ENCODE results near the gene RIBC2. TPM values are rescaled to one million over a fixed set of nuclear protein-coding genes. Genes with fewer than 3 reads are reported as not detected.

RIBC2 gene
- total RNA-seq, 1 donor from 2014 or later: 8.8 TPM

- no peaks in the 10 kb centered on the region for H3K9me3 Mint-ChIP-seq
- H3K27ac Mint-ChIP-seq: no peak overlapping the region
- no peak overlapping the region for H3K4me3 Mint-ChIP-seq
- TF ChIP-seq, protein P1, sequence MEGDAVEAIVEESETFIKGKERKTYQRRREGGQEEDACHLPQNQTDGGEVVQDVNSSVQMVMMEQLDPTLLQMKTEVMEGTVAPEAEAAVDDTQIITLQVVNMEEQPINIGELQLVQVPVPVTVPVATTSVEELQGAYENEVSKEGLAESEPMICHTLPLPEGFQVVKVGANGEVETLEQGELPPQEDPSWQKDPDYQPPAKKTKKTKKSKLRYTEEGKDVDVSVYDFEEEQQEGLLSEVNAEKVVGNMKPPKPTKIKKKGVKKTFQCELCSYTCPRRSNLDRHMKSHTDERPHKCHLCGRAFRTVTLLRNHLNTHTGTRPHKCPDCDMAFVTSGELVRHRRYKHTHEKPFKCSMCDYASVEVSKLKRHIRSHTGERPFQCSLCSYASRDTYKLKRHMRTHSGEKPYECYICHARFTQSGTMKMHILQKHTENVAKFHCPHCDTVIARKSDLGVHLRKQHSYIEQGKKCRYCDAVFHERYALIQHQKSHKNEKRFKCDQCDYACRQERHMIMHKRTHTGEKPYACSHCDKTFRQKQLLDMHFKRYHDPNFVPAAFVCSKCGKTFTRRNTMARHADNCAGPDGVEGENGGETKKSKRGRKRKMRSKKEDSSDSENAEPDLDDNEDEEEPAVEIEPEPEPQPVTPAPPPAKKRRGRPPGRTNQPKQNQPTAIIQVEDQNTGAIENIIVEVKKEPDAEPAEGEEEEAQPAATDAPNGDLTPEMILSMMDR (conservative IDR thresholded peaks at IDR 0.05): no peak
- no peaks in the 10 kb centered on the region for H3K36me3 Mint-ChIP-seq
- no peaks in the 10 kb centered on the region for H3K4me1 Mint-ChIP-seq (ENCODE audit: unreplicated experiment)
- H3K27me3 Mint-ChIP-seq: no peaks in the 10 kb centered on the region
- DNase-seq (ENCODE audit: extremely low spot score, unreplicated experiment): no peak
Observed at GRCh38 chr22:45389546-45389945, 23.9 kb upstream of the RIBC2 start.

DNA sequence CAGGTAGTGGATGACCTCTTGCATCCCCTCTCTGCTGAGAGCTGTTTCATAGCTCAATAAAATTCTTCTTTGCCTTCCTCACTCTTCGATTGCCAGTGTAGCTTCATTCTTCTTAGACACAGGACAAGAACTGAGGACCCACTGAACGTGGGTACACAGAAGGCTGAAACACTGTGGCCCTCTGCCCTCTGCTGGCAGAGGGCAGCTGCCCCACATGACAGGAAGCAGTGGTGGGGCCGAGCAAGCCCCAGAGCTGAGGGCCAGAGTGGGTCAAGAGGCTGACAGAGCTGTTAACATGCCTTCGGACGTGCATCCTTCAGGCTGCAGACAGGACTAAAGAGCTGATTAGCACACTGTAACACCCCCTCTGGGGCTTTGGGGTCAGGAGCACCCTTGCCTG, 15.7 kb upstream of the RIBC2 start:
- Mint-ChIP-seq H3K27me3 (no peaks in the 10 kb centered on the region), H3K9me3 (no peaks in the 10 kb centered on the region), H3K4me3 (no peak overlapping the region), H3K27ac (peak overlapping the region; percentile 51), H3K4me1 (ENCODE audit: unreplicated experiment) (peaks cover 4% of the 10 kb centered on the region), H3K36me3 (no peaks in the 10 kb centered on the region)
- TF ChIP-seq, protein P1 (conservative IDR thresholded peaks at IDR 0.05): no peak
- no peak for DNase-seq (ENCODE audit: extremely low spot score, unreplicated experiment)

- Mint-ChIP-seq H3K27ac (no peak overlapping the region), H3K27me3 (no peaks in the 10 kb centered on the region), H3K9me3 (no peaks in the 10 kb centered on the region), H3K4me3 (no peak overlapping the region), H3K36me3 (no peaks in the 10 kb centered on the region), H3K4me1 (ENCODE audit: unreplicated experiment) (peaks cover 4% of the 10 kb centered on the region)
- DNase-seq (ENCODE audit: extremely low spot score, unreplicated experiment): no peak
- TF ChIP-seq, protein P1 (conservative IDR thresholded peaks at IDR 0.05): no peak
Observed at GRCh38 chr22:45398214-45398613, 15.3 kb upstream of the RIBC2 start.

DNA sequence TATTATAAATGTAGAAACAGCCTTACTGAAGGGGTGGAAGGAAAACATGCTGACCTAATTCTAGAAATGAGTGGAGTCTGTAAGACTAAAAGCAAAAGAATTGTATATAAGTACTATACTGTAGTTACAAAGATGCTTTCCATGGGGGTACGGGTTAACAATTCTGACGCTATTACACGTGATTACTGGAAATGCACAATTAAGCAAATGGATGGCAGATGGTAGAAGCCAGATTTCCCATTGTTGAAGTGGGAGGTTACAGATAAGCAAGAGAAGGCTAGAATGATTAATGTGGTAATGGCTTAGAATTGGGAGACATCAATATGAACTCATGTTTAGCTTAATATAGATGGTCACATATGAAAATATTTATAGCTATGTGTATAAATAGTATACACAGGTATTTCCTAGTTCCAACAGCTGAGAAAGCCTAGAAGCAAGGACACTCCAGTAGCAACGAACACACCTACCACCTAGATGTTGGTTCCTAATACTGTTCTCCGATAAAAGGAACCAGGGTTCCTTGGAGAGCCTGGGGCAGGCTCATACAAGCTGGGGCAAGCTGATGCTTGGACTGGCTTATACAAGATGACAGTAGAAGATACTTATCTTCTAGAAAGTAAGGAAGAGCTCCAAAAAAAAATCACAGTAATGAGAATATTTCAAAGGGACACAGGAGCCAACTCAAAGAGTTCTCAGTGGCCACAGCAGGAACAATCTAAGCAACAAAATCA, 13.6 kb upstream of the RIBC2 start:
- H3K36me3 Mint-ChIP-seq: no peaks in the 10 kb centered on the region
- H3K27ac Mint-ChIP-seq: no peak overlapping the region
- peaks cover 4% of the 10 kb centered on the region for H3K4me1 Mint-ChIP-seq (ENCODE audit: unreplicated experiment)
- TF ChIP-seq, protein P1 (conservative IDR thresholded peaks at IDR 0.05): no peak
- no peaks in the 10 kb centered on the region for H3K9me3 Mint-ChIP-seq
- no peak overlapping the region for H3K4me3 Mint-ChIP-seq
- DNase-seq (ENCODE audit: extremely low spot score, unreplicated experiment): no peak
- H3K27me3 Mint-ChIP-seq: no peaks in the 10 kb centered on the region

- Mint-ChIP-seq H3K27ac (no peak overlapping the region), H3K4me3 (no peak overlapping the region), H3K27me3 (no peaks in the 10 kb centered on the region), H3K4me1 (ENCODE audit: unreplicated experiment) (peaks cover 4% of the 10 kb centered on the region), H3K9me3 (no peaks in the 10 kb centered on the region), H3K36me3 (no peaks in the 10 kb centered on the region)
- no peak for DNase-seq (ENCODE audit: extremely low spot score, unreplicated experiment)
- TF ChIP-seq, protein P1 (conservative IDR thresholded peaks at IDR 0.05): no peak
Observed at GRCh38 chr22:45402466-45402985, 11.0 kb upstream of the RIBC2 start.

Data from type B pancreatic cell (in vitro differentiated cells).